NOMO-1 treated with dmso at 0.1 percent for 144 hours (cell line): ENCODE measurements around the gene SMOC1.
A peak's percentile ranks its signal among the peaks of the same experiment; 100 is the strongest.

Experiments used
- DNase-seq: peaks from one replicate; lab custom pipeline; 2025; ENCODE audit not compliant: unreplicated experiment; lab: John Stamatoyannopoulos, UW

Gene SMOC1

DNA sequence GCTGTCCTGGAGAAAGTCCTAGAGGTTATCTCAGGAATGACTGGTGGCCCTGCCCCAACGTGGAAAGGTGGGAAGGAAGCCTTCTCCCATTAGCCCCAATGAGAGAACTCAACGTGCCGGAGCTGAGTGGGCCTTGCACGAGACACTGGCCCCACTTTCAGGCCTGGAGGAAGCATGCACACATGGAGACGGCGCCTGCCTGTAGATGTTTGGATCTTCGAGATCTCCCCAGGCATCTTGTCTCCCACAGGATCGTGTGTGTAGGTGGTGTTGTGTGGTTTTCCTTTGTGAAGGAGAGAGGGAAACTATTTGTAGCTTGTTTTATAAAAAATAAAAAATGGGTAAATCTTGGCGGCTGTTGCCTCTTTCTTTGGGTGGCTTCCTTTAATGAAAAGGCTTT is 152.8 kb downstream of the SMOC1 start:
- DNase-seq, result no peak

- DNase-seq, result no peak
Measured at GRCh38 chr14:70032447-70032846, 153.2 kb downstream of the SMOC1 start.

DNA sequence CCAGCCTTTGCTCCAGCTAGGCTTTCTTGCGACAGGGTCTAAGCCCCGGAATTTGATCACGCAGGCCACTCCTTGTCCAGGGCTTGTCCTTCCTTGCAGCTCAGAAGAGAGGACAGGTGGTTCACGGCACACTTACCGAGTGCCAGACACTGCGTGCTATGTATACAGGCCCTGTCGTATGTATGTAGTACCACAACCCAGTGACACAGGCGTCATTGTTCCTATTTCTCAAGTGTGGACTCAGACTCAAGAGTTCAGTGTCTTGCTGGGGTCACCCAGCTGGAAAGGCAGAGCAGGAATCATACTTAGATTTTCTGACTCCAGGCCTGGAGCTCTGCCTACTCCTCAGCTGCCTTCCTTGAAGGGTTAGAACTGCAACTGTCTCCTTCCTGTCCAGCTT is 153.9 kb downstream of the SMOC1 start:
- DNase-seq, result no peak

DNA sequence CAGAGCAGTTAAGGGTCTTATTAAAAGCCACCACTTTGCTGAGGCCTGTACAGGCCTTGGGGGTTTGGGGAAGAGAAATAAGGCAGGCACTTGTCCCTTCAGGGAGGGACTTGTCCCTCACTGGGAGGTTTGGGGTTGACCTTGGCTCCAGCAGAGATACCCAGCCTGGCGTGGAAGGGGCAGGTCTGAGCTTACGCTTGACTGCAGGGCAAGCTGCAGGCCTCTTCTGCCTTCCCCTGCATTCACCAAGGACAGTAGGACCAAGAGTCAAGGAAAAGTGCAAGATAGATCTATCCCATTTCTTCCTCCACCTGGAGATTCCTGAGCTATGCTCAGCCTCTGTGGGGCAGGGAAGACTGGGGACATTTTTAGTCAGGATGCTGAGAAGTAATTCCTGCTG is 154.3 kb downstream of the SMOC1 start:
- DNase-seq, result no peak

DNA sequence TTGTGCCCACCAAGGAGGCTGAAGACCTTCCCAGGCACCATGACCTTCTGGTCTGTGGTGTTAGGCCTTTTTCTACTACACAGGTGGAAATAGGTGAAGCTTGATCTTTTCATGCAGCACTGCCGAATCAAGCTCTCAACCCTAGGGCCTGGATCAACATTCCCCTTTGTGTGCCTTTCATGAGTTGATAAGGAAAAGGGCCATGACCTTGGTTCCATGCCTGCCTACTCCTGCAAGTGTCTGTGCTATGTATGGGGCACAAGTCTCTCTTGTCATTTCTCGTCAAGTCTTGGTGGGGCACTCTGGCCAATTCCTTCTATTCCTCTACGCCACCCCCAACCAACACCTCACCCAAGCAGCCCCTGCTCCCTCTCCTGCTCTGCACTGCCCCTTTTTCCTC is 155.0 kb downstream of the SMOC1 start:
- DNase-seq, result no peak

- DNase-seq, result no peak
Measured at GRCh38 chr14:70036665-70037064, 157.4 kb downstream of the SMOC1 start.

DNA sequence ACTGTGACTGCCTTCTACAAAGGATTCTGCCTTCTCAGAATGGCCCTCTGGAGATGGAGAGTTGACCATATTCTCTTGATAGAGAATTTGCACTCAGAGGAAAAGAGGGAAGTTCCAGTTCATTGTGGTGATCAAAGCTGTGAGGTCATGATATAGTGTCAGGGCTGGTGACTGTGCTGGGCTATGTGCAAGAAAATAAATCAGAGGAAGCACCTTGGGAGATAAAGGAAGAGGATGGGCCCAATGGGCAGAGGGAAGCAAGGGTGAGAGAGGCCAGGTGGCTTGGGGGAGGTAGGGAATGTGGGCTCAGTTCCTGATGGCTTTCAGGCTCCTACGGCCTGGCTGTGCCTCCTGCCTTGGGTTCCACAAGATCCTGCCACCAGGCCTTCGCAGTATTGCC is 163.8 kb downstream of the SMOC1 start:
- DNase-seq, result no peak

DNA sequence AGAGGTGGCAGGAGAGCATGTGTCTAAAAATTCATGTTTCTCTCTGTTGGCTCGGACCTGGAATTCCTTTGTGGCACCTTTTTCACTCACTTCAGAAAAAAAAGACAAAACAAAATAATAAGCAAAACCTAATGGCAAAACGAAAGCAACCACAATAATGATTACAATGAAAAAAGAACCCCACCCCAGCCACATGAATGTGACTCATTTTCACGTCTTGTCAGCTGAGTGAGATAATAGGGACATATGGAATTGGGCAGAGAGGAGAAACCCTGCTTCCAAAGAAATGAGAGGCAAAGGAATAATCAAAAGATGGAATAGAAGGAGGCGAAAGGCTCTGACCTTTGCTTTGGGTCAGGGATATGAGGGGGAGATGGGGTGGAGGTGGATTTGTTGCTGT is 166.1 kb downstream of the SMOC1 start:
- no peak for DNase-seq

- peak; percentile 54 for DNase-seq
Measured at GRCh38 chr14:70045844-70046535, 166.8 kb downstream of the SMOC1 start.

DNA sequence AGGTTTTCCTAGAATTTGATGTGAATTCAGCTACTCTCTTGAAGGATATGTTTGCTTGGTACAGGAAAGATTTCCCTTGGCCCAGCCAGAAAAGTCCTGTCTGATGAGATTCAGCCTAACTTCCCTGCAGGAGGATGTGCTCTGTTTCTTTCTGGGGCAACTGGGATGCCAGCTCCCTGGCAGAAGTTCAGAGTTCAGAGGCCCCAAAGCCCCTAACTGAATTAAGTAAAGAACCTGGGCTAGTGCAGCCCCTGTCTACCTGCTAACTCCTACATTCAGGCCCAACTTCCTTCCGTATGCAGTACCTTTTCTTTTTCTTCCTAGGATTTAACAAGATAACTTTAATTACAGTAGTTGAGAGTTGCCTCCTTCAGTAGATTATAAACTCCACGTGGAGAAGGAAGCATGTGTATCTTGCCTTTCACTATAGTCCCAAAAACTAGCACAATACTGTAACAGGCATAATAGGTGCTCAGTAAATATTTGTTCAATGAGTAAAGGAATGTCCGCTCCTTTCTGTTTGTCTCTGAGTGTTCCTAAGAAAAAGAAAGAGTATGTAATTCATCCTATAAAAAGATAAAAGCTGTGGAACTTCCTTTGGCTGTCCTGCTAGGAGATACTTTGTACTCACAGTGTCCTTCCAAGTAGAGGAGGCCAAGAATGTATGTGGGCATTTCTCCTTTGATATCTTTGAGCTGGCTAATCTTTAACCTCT is 168.5 kb downstream of the SMOC1 start:
- no peak for DNase-seq

- DNase-seq, result no peak
Measured at GRCh38 chr14:70048313-70048654, 169.1 kb downstream of the SMOC1 start.

GRCh38 chr14:70049605-70050004 is 170.4 kb downstream of the SMOC1 start:
- DNase-seq, result no peak

GRCh38 chr14:70050136-70050535 is 170.9 kb downstream of the SMOC1 start:
- no peak for DNase-seq

GRCh38 chr14:70052990-70053389 is 173.8 kb downstream of the SMOC1 start:
- no peak for DNase-seq

- DNase-seq, result no peak
Measured at GRCh38 chr14:70057519-70058136, 178.4 kb downstream of the SMOC1 start.

GRCh38 chr14:70059545-70059944 is 180.3 kb downstream of the SMOC1 start:
- DNase-seq, result no peak

DNA sequence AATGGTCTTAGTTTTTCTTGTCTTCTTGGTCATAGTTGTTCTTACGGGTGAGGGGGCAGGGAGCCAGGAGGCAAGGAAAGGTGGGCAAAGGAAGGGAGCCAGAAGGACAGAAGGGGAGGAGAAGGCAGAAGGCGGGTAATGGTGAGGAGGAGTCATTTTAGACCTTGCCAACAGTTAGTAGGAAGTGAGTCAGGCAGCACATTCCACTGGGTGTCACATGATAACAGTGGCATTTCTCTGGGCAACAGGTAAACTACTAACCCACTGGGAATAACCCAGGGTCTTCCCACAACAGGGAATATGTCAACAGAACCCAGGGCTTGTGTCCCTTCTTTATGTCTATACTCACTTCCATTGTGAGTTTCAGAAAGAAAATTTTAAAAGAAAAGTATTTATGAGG is 181.9 kb downstream of the SMOC1 start:
- no peak for DNase-seq

DNA sequence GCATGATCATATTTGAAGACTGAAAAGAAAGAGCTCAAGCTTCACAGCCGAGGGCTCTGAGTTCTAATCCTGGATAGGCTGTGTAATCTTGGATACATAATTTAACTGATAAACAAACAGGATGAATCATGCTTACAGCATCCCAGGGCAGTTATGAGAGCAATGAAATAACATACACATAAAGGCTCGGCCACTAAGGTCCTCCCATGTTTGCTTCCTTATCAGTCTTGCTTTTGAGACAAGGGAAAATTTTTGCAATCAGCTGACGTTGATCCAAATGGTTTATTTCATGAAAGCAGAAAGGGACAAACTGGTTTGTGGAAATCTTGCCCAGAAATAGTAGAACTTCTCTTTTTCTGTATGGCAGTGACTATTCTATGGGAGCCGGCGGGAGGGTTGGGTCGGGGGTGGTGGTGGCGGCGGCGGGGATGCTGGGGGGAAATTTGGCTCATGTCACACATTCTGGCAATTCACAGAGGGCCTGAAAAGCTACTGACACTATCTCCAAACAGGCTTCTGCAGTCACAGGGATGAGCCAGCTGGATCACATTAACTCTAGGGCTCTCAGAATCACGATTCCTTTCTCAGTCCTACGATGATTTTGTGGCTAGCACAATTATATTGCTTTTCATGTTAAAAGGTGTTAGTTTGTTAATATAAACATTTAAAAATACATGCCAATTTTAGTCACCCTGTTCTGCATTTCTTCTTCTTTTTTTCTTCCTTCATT is 185.1 kb downstream of the SMOC1 start:
- no peak for DNase-seq

DNA sequence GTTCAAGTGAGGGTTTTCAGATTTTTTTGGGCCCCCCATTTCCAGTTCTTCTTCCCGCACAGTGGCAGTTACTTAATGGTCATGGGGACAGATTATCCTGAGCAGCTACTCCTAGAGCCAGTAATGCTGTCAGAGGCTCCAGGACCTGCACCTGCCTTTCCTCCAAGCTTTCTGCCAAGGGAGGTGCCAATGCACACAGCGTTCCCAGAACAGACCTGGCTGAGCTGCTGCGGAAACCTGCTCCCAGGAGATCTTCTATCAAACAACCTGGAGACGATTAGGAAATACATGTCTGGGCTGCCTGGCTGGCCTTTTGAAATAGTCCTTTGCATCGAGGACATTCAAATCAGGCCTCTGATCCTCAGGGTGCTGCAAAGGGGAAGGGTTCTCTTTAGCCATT is 188.6 kb downstream of the SMOC1 start:
- DNase-seq, result no peak

DNA sequence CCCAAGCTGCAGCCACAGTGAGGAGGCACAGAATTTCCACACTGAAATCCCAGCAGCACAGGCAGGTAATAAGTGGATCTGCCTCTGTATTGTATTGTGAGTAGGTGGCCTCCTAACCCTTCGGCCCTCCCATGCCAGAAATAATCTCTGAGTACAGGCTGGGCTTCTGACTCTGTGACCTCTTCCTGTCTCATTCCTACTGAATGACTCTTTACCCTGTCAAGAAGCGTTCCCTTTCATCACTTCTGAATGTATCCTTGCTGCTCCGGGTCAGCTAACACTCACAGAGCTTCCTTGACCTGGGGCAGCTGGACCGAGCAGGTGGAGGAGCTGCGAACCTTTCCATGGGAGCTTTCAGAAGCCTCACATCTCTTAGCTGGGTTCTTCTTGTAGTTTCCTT is 190.0 kb downstream of the SMOC1 start:
- no peak for DNase-seq

- DNase-seq, result peak; percentile 4
Measured at GRCh38 chr14:70073924-70074566, 194.8 kb downstream of the SMOC1 start.
